ENCODE data around the gene TBX1. TPM values are rescaled to one million over a fixed set of nuclear protein-coding genes. Genes with fewer than 3 reads are reported as not detected.

TBX1 gene
- total RNA-seq, 1 donor from 2014 or later: not detected

- H3K9ac ChIP-seq: no peak overlapping the region
- Mint-ChIP-seq H3K4me1 (peaks cover 8% of the 10 kb centered on the region), H3K36me3 (peaks cover 5% of the 10 kb centered on the region), H3K9me3 (no peaks in the 10 kb centered on the region), H3K27me3 (ENCODE audit: insufficient read depth, low read depth) (peaks cover 5% of the 10 kb centered on the region), H3K27ac (no peak overlapping the region), H3K4me3 (no peak overlapping the region)
- H3K9me3 ChIP-seq (ENCODE audit: low read depth): no peaks in the 10 kb centered on the region
- no peak overlapping the region for H3K4me3 ChIP-seq
- peaks cover 4% of the 10 kb centered on the region for H4K20me1 ChIP-seq (ENCODE audit: low read depth)
- H3F3A ChIP-seq (ENCODE audit: low read depth): no peaks in the 10 kb centered on the region
- H3K36me3 ChIP-seq: no peaks in the 10 kb centered on the region
- no peak overlapping the region for H3K27ac ChIP-seq
- no peak overlapping the region for H2AFZ ChIP-seq (replicated peaks)
- H3K79me2 ChIP-seq (ENCODE audit: low read depth): no peaks in the 10 kb centered on the region
- no peaks in the 10 kb centered on the region for H3K27me3 ChIP-seq
- TF ChIP-seq CTCF (IDR thresholded peaks at IDR 0.05) (no peak), EZH2 (IDR thresholded peaks at IDR 0.05) (no peak), EZH2phosphoT487 (IDR thresholded peaks at IDR 0.05) (no peak)
- no peaks in the 10 kb centered on the region for H3K4me1 ChIP-seq
- DNase-seq (ENCODE audit: low spot score): no peak
- H3K4me2 ChIP-seq: no peak overlapping the region
These were observed 40.9 kb downstream of the TBX1 start for GRCh38 chr22:19801340-19802000.

GRCh38 chr22:19802001-19802893, 41.7 kb downstream of the TBX1 start:
- no peak for DNase-seq (ENCODE audit: low spot score)
- Mint-ChIP-seq H3K27ac (peak overlapping the region; percentile 15), H3K4me3 (no peak overlapping the region), H3K36me3 (peaks cover 5% of the 10 kb centered on the region), H3K9me3 (no peaks in the 10 kb centered on the region), H3K4me1 (peaks cover 5% of the 10 kb centered on the region), H3K27me3 (ENCODE audit: insufficient read depth, low read depth) (peaks cover 5% of the 10 kb centered on the region)
- H3K4me1 ChIP-seq: no peaks in the 10 kb centered on the region
- TF ChIP-seq EZH2phosphoT487 (IDR thresholded peaks at IDR 0.05) (no peak), EZH2 (IDR thresholded peaks at IDR 0.05) (no peak)
- no peak overlapping the region for H3K27ac ChIP-seq
- H3K9me3 ChIP-seq (ENCODE audit: low read depth): no peaks in the 10 kb centered on the region
- no peak overlapping the region for H2AFZ ChIP-seq (replicated peaks)
- no peaks in the 10 kb centered on the region for H3K79me2 ChIP-seq (ENCODE audit: low read depth)
- H3K36me3 ChIP-seq: no peaks in the 10 kb centered on the region
- no peaks in the 10 kb centered on the region for H3K27me3 ChIP-seq
- no peak overlapping the region for H3K9ac ChIP-seq
- H3K4me3 ChIP-seq: no peak overlapping the region
- no peaks in the 10 kb centered on the region for H3F3A ChIP-seq (ENCODE audit: low read depth)
- H3K4me2 ChIP-seq: no peak overlapping the region
- H4K20me1 ChIP-seq (ENCODE audit: low read depth): peaks cover 4% of the 10 kb centered on the region

GRCh38 chr22:19802894-19803735, 42.5 kb downstream of the TBX1 start:
- Histone ChIP-seq H3K36me3 (no peaks in the 10 kb centered on the region), H3K9ac (no peak overlapping the region), H3K9me3 (ENCODE audit: low read depth) (no peaks in the 10 kb centered on the region), H3K27me3 (no peaks in the 10 kb centered on the region), H3K4me3 (no peak overlapping the region), H3K79me2 (ENCODE audit: low read depth) (no peaks in the 10 kb centered on the region), H2AFZ (replicated peaks) (no peak overlapping the region), H3F3A (ENCODE audit: low read depth) (no peaks in the 10 kb centered on the region), H4K20me1 (ENCODE audit: low read depth) (peaks cover 4% of the 10 kb centered on the region), H3K27ac (no peak overlapping the region), H3K4me2 (no peak overlapping the region), H3K4me1 (no peaks in the 10 kb centered on the region)
- no peak for DNase-seq (ENCODE audit: low spot score)
- H3K4me3 Mint-ChIP-seq: no peak overlapping the region
- peaks cover 5% of the 10 kb centered on the region for H3K4me1 Mint-ChIP-seq
- no peak overlapping the region for H3K27ac Mint-ChIP-seq
- peaks cover 5% of the 10 kb centered on the region for H3K27me3 Mint-ChIP-seq (ENCODE audit: insufficient read depth, low read depth)
- peaks cover 5% of the 10 kb centered on the region for H3K36me3 Mint-ChIP-seq
- TF ChIP-seq EZH2 (IDR thresholded peaks at IDR 0.05) (no peak), CTCF (IDR thresholded peaks at IDR 0.05) (no peak), EZH2phosphoT487 (IDR thresholded peaks at IDR 0.05) (no peak)
- no peaks in the 10 kb centered on the region for H3K9me3 Mint-ChIP-seq

Measured in neural progenitor cell (in vitro differentiated cells).